OCI-LY3 (cell line): ENCODE measurements around the gene DNAJA2.

Source experiments
- EZH2phosphoT487 ChIP-seq: fragments of 200-600 bp; shearing (Covaris generic); IDR thresholded peaks from 2 replicates; pipeline ENCODE4 v1.6.1; 2018; ENCODE audit warnings: antibody characterized with exemption, mixed run types, low read depth
- TF ChIP-seq, protein P1 (sequence below): fragments of 200-600, 300-600 bp; sonication (generic); IDR thresholded peaks from 2 replicates; pipeline ENCODE4 v1.5.1; 2014; ENCODE audit warnings: antibody characterized with exemption, low read length, low read depth

DNA sequence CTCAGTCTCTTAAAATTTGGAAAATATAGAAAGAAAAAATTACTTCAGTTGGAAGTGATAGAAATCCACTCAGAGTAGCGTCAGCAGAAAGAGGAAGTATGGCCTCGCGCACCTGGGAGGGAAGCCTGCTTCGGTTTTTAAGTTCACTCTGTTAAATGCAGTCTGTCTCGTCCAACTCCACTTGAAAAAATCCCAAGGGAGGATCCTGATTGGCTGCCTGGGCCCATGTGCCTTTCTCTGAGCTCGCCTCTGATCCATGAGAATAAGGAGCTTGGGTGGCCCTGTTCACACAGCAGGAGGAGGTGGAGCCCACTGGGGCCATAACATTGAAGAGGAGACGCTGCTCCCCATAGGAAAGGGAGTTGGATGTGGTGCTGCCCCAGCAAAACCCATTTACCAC, 40.7 kb downstream of the DNAJA2 start:
- TF ChIP-seq, protein P1, sequence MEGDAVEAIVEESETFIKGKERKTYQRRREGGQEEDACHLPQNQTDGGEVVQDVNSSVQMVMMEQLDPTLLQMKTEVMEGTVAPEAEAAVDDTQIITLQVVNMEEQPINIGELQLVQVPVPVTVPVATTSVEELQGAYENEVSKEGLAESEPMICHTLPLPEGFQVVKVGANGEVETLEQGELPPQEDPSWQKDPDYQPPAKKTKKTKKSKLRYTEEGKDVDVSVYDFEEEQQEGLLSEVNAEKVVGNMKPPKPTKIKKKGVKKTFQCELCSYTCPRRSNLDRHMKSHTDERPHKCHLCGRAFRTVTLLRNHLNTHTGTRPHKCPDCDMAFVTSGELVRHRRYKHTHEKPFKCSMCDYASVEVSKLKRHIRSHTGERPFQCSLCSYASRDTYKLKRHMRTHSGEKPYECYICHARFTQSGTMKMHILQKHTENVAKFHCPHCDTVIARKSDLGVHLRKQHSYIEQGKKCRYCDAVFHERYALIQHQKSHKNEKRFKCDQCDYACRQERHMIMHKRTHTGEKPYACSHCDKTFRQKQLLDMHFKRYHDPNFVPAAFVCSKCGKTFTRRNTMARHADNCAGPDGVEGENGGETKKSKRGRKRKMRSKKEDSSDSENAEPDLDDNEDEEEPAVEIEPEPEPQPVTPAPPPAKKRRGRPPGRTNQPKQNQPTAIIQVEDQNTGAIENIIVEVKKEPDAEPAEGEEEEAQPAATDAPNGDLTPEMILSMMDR = no peak
- no peak for TF ChIP-seq EZH2phosphoT487
